ENCODE measurements around the gene PATZ1.

GRCh38 chr22:31286360-31287255 is 59.5 kb downstream of the PATZ1 start:
- no peak for TF ChIP-seq POLR2A (IDR thresholded peaks at IDR 0.05; ENCODE audit: low read depth)
- no peak for TF ChIP-seq CTCF (IDR thresholded peaks at IDR 0.05)
- no peak for TF ChIP-seq EP300 (IDR thresholded peaks at IDR 0.05)
